BJ (cell line): Measurements from ENCODE around the gene IGF2BP3. TPM values are rescaled to one million over a fixed set of nuclear protein-coding genes. Genes with fewer than 3 reads are reported as not detected.

ENCODE experiments used
- CTCF ChIA-PET: fragments of 350-600 bp; formaldehyde crosslinking; extraction: SDS; loops from one replicate; lab custom pipeline; 2021; ENCODE audit warnings: antibody characterized with exemption, inconsistent platforms; lab: Yijun Ruan, JAX
- POLR2A ChIA-PET: fragments of 300-600 bp; sonication (Branson Sonifier 250); formaldehyde crosslinking; extraction: SDS; loops from one replicate; lab custom pipeline; 2021; ENCODE audit warnings: antibody characterized with exemption; lab: Charles Lee
- DNase-seq: peaks from one replicate; pipeline ENCODE4 v3.0.0-alpha.2; 2011; ENCODE audit warnings: low read depth
- H3K27me3 ChIP-seq: 2 replicates; pipeline ENCODE4 v1.6.0; 2011; ENCODE audit warnings: low read length; ENCODE audit not compliant: control insufficient read depth, insufficient read depth
- H3K36me3 ChIP-seq: 2 replicates; pipeline ENCODE4 v1.5.1; 2011; ENCODE audit warnings: low read length; ENCODE audit not compliant: control insufficient read depth, insufficient read depth
- H3K4me3 ChIP-seq: 2 replicates; pipeline ENCODE4 v1.5.1; 2011; ENCODE audit warnings: low read depth, mild to moderate bottlenecking, control low read depth, low read length
- polyA plus RNA-seq: library from polyadenylated mRNA; depleted of rRNA; stranded (reverse); fragments of >200 nt; gene quantifications from 2 replicates; pipeline ENCODE4 v1.2.3, GENCODE V29; 2011
- TF ChIP-seq, protein P1 (sequence below): IDR thresholded peaks from 2 replicates; pipeline ENCODE4 v1.5.1; 2011; ENCODE audit warnings: low read depth, mild to moderate bottlenecking, control low read depth, inconsistent platforms, low read length, moderate library complexity; ENCODE audit not compliant: insufficient read depth

Gene IGF2BP3
- polyA plus RNA-seq, 1 experiment = 14.4 TPM

DNA sequence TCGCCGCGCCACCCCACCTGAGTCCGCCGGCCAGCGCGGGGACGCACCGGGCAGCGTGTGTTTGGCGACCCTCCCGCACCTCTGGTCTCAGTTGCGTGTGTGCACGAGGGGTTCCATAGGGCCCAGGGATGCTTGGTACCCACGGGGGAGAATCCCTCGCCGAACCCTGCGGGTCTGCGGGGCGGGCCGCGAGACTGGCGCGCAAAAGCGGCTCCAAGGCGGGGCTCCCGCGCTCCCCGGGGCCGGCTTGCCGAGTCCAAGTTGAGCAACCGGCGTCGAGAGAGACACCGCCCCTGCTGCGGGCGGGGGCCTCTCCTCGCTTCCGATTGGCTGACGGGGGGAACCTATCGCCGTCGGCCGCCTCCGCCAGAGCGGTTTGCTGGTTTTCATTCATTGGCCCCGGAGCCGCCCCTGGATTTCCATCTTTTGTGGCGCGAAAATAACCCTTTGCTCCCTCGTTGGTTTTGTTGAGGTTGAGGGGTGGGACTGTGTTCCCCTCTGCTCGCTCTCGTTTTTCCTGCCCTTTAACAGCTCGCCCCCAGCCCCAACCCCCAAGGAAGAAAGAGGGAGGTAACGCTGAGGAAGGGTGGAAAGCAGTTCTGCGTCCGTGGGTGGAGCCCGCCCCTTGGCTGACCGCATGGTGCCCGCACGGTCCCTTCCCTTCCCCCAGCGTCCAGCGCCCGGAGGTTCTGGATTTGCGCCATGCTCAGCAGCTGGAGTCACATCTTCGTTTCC is 4.0 kb upstream of the IGF2BP3 start:
- H3K27me3 ChIP-seq = peaks cover 16% of the 10 kb centered on the region
- CTCF ChIA-PET = no interaction called here
- POLR2A ChIA-PET = no interaction called here
- DNase-seq = no peak
- H3K4me3 ChIP-seq = peak overlapping the region; percentile 57
- H3K36me3 ChIP-seq = no peaks in the 10 kb centered on the region
- TF ChIP-seq, protein P1, sequence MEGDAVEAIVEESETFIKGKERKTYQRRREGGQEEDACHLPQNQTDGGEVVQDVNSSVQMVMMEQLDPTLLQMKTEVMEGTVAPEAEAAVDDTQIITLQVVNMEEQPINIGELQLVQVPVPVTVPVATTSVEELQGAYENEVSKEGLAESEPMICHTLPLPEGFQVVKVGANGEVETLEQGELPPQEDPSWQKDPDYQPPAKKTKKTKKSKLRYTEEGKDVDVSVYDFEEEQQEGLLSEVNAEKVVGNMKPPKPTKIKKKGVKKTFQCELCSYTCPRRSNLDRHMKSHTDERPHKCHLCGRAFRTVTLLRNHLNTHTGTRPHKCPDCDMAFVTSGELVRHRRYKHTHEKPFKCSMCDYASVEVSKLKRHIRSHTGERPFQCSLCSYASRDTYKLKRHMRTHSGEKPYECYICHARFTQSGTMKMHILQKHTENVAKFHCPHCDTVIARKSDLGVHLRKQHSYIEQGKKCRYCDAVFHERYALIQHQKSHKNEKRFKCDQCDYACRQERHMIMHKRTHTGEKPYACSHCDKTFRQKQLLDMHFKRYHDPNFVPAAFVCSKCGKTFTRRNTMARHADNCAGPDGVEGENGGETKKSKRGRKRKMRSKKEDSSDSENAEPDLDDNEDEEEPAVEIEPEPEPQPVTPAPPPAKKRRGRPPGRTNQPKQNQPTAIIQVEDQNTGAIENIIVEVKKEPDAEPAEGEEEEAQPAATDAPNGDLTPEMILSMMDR = no peak

DNA sequence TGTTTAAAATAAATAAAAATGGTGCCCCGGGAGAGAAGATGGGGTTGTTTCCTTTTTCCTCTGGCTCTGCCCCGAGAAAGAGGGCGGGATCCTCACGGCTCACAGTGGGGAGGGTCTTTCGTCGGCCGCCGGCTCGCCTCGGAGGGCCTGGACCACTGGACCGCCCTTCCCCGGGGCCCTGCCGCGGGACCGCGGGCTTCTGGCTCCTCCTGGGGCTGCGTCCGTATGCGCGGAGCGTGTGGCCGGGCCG is 3.5 kb upstream of the IGF2BP3 start:
- Histone ChIP-seq H3K36me3 (no peaks in the 10 kb centered on the region), H3K27me3 (peaks cover 17% of the 10 kb centered on the region), H3K4me3 (peak overlapping the region; percentile 57)
- TF ChIP-seq, protein P1 = no peak
- ChIA-PET CTCF (interaction anchor here (1.2 kb wide), 1 partner anchor 201 kb away, joined by 6 read pairs; no protein-coding TSS in a partner anchor), POLR2A (no interaction called here)
- DNase-seq = no peak

DNA sequence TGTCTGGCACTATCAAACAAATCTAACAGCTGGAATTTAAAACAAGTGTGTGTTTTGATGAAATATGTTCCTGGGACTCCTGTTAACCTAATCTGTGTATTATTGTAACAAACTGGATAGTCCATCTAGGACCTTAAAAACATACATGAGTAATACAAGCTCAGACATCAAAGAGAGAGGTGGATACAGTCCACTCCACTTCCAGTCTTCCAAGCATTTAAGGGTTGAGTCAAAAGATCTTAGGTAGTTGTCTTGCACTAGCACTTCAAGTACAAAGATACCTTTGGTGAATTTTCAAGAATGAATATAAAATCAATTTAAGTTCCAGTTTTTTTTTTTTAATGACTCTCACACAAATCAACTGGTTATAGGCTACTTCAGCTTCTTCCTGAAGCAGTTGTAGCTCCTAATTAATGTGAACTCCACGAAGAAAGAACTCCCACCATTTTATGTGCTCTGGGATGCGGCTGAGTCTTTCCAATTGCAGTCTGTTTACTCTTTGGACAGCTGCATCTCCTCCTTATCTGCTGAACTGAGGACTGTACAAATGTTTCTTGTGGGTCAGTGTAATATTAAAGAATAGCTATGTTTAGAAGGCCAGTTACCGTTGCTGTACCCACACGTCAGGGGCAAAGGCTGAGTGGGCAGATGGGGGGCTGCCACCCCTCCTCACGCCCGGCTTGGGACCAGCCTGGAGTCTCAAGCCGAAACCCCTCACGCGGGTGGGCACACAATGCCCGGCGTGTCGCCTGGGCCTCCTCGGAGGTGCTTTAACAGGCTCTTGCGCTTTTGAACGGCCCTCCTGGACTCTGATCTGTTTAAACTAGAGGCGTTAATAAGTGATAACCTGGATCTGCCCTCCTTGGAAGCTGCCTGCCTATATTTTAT is 2.9 kb upstream of the IGF2BP3 start:
- TF ChIP-seq, protein P1 = no peak
- ChIA-PET POLR2A (no interaction called here), CTCF (interaction anchor here (0.8 to 1.2 kb wide), 3 partner anchors 10 to 200 kb away, joined by 3 to 6 read pairs (median 4); no protein-coding TSS in a partner anchor)
- no peak for DNase-seq
- H3K4me3 ChIP-seq = peak overlapping the region; percentile 57
- H3K27me3 ChIP-seq = peaks cover 18% of the 10 kb centered on the region
- no peaks in the 10 kb centered on the region for H3K36me3 ChIP-seq

DNA sequence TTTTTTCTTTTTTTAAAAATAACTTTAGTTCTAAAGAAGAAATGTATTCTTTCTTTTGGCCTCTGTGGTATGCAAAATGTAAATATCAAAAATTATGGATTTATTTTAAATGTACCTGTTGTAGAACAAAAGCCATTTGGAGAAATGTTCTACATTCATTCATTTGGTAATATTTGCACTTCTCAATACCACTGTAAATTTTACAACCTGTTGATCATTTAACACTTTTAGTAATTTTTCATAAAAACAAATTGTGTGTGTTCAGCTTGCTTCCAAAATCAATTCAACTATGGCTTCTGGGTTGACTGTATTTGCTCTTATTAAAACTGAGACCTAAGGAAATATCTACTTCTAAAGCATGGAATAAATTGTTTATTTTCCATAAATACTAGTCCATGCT is 2.3 kb upstream of the IGF2BP3 start:
- Histone ChIP-seq H3K4me3 (no peak overlapping the region), H3K36me3 (no peaks in the 10 kb centered on the region), H3K27me3 (peaks cover 23% of the 10 kb centered on the region)
- TF ChIP-seq, protein P1 = no peak
- ChIA-PET CTCF (interaction anchor here (0.8 to 1.2 kb wide), 3 partner anchors 9 to 200 kb away, joined by 3 to 6 read pairs (median 4); no protein-coding TSS in a partner anchor), POLR2A (no interaction called here)
- no peak for DNase-seq

DNA sequence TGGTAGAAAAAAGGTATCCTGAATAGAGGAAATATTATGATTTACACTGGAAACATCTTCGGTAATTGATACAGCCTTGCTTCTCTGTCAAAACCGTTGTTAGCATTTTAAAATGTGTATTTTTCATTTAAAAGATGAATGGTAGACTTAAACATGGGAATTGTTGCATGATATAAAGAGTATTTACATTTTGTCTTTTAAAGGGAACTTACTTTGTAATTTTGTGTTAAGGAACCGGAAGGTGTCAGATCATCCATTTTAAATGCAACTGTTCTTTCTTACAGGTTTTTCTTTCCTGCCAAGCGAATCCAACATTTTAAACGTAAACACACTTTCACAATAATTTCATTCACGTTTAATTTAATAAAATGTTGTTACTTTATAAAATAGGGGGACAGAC is 1.8 kb upstream of the IGF2BP3 start:
- peaks cover 27% of the 10 kb centered on the region for H3K27me3 ChIP-seq
- CTCF ChIA-PET = no interaction called here

More for the DNA sequence above, 1.8 kb upstream of the IGF2BP3 start:
- no peak for DNase-seq
- POLR2A ChIA-PET = no interaction called here
- TF ChIP-seq, protein P1 = no peak
- no peaks in the 10 kb centered on the region for H3K36me3 ChIP-seq
- H3K4me3 ChIP-seq = no peak overlapping the region
